Measurements from ENCODE around the gene SZRD1.
"Not testable (repeated sequence)": the region's sequence is repeated elsewhere in the genome, so short reads cannot be mapped to it uniquely, and the experiment has no call there.

SZRD1 gene

GRCh38 chr1:16366722-16367257 is at the start of gene SZRD1:
TSS of gene SZRD1 (plus strand) at chr1:16367242. CDS start at chr1:16367258, 16 bp downstream.
- peak; percentile 99 for DNase-seq

GRCh38 chr1:16318555-16318954 is 48.5 kb upstream of the SZRD1 start:
- no peak for DNase-seq

- DNase-seq, result no peak
Observed at GRCh38 chr1:16321176-16321867, 45.7 kb upstream of the SZRD1 start.

- no peak for DNase-seq
Observed at GRCh38 chr1:16324456-16324890, 42.6 kb upstream of the SZRD1 start.

GRCh38 chr1:16326833-16327404 is 40.1 kb upstream of the SZRD1 start:
- DNase-seq, result peak; percentile 6

- no peak for DNase-seq
Observed at GRCh38 chr1:16334655-16335340, 32.2 kb upstream of the SZRD1 start.

- DNase-seq, result no peak
Observed at GRCh38 chr1:16338961-16339360, 28.1 kb upstream of the SZRD1 start.

- no peak for DNase-seq
Observed at GRCh38 chr1:16340673-16341072, 26.4 kb upstream of the SZRD1 start.

GRCh38 chr1:16342331-16343062 is 24.5 kb upstream of the SZRD1 start:
- no peak for DNase-seq

- not testable (repeated sequence) for DNase-seq
Observed at GRCh38 chr1:16343276-16343675, 23.8 kb upstream of the SZRD1 start.

GRCh38 chr1:16348414-16349182 is 18.4 kb upstream of the SZRD1 start:
- no peak for DNase-seq

GRCh38 chr1:16349847-16350406 is 17.1 kb upstream of the SZRD1 start:
- DNase-seq, result peak; percentile 16

GRCh38 chr1:16351456-16351993 is 15.5 kb upstream of the SZRD1 start:
- DNase-seq, result peak; percentile 61

GRCh38 chr1:16351994-16352841 is 14.8 kb upstream of the SZRD1 start, which contains the start of gene FBXO42:
TSS of gene FBXO42 (minus strand) at chr1:16352480. CDS start at chr1:16315418, 37,062 bp downstream.
- peak; percentile 97 for DNase-seq

GRCh38 chr1:16352842-16353535 is 14.1 kb upstream of the SZRD1 start:
- DNase-seq, result peak; percentile 55

GRCh38 chr1:16354619-16355018 is 12.4 kb upstream of the SZRD1 start:
- DNase-seq, result no peak

- no peak for DNase-seq
Observed at GRCh38 chr1:16356867-16357266, 10.2 kb upstream of the SZRD1 start.

- peak; percentile 34 for DNase-seq
Observed at GRCh38 chr1:16365146-16365498, 1.9 kb upstream of the SZRD1 start.

- DNase-seq, result peak; percentile 92
Observed at GRCh38 chr1:16367258-16367967, 371 bp downstream of the SZRD1 start.

Data from OCI-M1 (cell line).